HG02610 (cell line): ENCODE data around the gene CD40.

ENCODE experiments used
- ATAC-seq: cut with Tn5 transposase; IDR thresholded peaks from one replicate; pipeline ENCODE4 v1.9.1; 2021; ENCODE audit warnings: mild to moderate bottlenecking, moderate library complexity; ENCODE audit not compliant: unreplicated experiment

Gene CD40

DNA sequence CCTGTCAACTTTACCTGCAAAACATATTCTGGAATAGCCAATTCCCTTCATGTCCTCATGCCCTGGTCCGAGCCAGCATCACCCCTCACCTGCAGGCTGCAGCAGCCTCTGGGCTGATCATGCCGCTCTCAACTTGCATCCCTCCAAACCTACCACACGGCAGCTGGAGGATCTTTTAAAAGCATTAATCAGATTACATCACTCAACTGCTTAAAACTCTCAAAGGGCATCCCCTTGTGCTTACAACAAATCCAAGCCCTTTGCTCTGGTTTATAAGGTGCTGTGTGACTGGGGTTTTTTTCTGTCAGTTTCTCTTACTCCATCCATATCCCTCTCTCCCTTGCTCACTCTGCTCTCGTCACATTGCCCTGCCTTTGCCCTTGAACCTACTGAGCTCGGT, 24.0 kb downstream of the CD40 start:
- no peak for ATAC-seq

- ATAC-seq = no peak
Measured at GRCh38 chr20:46144432-46145025, 26.4 kb downstream of the CD40 start.

DNA sequence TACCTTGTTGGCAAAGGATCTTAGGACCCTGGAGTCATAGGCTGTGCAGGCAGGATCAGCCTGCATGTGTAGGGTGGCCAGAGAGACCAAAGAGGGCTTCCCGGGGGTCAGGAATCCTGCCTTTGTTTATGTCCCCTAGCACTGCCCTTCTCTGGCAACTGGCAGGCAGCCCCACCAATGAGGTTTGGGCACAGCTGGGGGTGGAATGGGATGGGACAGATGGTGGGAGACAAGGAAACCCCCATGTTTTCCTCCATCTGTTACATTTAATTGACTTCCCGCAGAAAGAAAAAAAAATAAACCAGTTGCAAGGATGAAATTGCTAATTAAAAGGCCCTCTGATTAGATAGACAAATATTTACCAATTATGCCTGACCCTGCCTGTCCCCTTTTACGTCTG, 27.6 kb downstream of the CD40 start:
- no peak for ATAC-seq

DNA sequence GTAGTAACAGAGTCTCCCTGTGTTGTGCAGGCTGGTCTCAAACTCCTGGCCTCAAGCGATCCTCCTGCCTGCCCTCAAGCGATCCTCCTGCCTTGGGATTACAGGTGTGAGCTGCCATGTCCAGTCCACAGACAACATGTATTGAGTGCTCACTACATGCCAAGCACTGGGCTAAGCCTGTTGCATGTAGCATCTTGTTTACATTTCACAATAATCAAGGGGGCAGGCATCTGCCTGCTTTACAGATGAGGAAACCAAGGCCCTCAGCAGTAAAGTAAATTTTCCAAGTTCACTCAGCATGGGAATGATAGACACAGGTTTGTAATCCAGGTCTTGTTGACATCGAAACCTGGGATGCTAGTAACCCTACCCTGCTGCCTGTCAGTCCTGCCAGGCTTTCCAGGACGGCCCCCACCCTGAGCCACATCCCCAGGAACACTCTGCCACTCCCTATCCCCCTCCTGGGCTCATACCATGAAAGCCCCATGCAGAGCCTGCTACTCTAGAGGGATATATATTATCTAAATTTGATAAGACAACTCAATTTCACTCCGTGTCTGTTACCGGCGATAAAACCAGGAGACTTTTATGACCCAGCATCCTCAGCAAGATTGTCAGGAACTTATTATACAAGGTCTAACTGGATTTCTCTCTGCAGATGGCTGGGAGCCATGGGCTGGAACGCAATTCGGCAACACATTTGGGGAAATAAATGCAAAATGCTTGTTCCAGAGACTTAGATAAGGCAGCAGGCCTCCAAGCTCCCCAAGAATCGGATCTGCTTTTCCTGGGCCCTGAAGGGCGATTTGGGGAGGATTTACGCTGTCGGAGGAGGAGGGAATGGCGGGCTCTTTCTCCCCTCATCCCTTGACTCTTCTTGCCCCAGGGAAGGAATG, 30.4 kb downstream of the CD40 start:
- ATAC-seq = no peak

GRCh38 chr20:46150943-46151342, 32.8 kb downstream of the CD40 start:
- no peak for ATAC-seq

GRCh38 chr20:46151936-46152335, 33.8 kb downstream of the CD40 start:
- no peak for ATAC-seq

GRCh38 chr20:46152824-46153586, 34.9 kb downstream of the CD40 start:
- no peak for ATAC-seq

- ATAC-seq = no peak
Measured at GRCh38 chr20:46154305-46154704, 36.2 kb downstream of the CD40 start.

- ATAC-seq = no peak
Measured at GRCh38 chr20:46154796-46155195, 36.7 kb downstream of the CD40 start.

DNA sequence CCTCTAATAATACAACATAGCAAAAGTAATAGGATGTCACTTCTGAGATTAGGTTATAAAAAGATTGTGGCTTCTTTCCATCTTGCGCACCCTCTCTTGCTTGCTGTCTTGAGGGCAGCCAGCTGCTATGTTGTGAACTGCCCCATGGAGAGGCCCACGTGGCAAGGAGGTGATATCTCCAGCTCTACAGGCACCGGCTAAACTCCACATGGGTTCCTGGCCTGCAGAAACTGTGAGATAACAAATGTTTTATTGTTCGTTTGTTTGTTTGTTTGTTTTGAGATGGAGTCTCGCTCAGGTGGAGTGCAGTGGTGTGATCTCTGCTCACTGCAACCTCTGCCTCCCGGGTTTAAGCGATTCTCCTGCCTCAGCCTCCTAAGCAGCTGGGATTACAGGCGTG, 38.0 kb downstream of the CD40 start:
- no peak for ATAC-seq

DNA sequence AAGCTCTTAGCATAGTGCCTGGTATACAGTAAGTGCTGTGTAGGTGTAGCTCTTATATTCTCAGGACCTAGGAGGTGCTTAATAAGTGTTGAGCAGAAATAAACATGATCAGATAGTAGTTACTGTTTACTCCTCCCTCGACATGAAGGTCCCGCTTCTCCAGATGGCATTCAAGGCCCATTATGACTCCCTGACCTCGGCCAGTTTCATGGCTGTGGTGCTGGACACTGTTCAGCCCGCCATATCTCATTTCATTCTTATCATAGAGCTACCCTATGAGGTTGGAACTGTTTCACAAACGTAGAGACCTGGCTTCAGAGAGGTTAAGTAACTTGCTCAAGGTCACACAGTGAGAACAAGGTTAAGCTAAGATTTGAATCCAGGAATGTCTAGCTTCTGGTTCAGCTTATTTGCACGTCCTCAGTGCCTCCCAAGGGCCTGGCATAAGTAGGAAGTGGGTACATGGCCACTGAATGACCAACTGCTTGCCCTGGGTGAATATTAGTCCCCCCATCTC, 39.0 kb downstream of the CD40 start:
- ATAC-seq = no peak

DNA sequence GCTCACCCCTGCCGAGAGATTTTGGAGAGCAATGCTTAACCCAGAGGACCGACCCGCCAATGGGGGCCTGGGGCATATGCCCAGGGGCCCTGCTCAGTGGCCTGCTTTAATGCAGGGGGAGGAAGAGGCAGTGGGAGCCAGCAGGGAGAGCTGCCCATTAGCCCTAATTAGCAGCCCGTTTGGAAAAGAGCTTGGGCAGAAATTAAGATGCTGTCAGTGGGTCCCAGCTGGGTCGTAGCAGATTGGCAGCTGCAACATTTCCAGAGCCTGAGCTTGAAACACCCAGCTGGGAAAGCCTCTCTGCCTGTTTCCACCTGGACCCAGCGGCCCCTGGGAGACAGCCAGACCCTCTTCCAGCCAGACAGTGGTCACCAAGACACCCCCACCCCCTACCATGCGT, 39.5 kb downstream of the CD40 start:
- no peak for ATAC-seq

DNA sequence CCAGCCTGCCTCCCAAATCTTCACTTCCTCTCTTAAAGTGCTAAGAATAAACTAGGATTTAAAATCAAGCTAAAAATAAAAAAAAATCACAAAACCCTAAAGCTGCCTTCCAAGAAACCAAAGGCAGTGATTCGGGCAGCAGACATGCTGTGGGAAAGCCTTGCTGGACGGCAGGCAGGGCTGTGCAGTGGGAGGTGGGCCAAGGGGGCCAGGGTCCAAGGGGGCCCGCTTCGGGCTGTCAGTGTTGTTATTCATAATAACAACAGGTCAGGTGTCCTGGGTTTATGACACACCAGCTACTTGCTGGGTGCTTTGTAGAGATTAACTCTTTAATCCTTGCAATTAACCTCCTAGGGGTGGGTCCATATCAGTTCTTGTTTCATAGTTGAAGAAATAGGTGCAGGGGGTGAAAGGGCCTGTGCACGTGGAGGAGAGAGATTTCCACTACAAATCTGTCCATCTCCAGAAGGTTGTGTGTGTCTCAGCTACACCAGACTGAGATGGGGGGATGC, 40.4 kb downstream of the CD40 start:
- ATAC-seq = no peak

- no peak for ATAC-seq
Measured at GRCh38 chr20:46159101-46159897, 41.2 kb downstream of the CD40 start.

GRCh38 chr20:46160661-46161060, 42.5 kb downstream of the CD40 start:
- no peak for ATAC-seq

DNA sequence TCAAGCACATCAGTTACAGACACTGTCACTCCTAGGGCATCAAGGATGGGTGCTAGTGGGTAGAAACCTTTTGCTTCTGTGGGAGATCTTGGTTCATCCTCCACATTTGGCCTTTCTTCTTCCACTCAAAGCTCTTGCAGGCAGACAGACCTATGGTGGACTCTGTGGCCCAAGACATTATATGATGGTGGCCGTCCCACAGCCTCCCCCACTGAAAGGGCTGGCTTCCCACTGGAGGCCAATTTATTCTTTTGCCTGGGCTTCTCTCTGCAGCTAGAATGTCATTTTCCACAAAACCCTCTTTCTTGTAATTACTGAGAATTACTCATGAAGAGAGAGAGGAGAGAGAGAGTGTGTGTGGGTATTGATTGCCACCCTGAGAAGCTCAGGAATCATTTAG, 43.8 kb downstream of the CD40 start:
- ATAC-seq = no peak

GRCh38 chr20:46164254-46164653, 46.1 kb downstream of the CD40 start:
- no peak for ATAC-seq

DNA sequence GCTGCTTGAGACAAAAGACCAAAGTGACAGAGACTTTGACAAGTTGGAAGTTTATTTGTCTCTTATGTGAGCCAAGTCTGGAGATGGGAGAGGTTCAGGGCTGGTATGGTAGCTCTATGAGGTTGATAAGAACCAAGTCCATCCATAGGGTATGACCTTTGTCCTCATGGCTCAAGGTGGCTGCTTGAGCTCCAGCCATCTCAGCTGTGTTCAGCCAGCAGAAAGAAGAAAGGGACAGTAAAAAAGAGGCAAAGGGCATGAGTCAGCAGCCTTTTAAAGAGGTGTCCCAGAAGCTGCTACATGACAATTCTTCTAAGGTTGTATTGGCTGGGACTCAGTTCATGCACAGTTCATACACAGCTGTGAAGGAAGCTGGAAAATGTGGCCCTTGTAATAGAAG, 49.0 kb downstream of the CD40 start:
- no peak for ATAC-seq

DNA sequence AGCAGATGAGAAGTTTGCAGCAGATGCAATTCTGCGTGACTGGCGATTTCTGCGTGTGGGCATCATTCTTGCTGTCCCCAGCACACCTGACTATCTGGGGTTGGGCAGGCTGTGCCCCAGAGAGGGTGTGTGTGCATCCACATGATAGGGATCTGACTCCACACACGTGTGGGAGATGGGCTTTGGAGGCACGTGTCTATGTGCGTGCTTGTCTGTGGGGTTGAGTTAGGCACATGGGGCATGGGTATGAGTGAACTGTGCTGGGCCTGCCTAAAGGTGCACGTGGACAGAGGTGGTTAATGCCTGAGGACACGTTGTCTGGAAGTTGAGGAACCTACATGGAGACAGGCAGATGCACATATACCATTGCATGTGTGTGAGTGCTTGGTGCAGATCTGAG, 50.3 kb downstream of the CD40 start:
- no peak for ATAC-seq
